HG03432 (cell line): Measurements from ENCODE around the gene OR10H5.
"Not testable (repeated sequence)": the region's sequence is repeated elsewhere in the genome, so short reads cannot be mapped to it uniquely, and the experiment has no call there.

Source experiments
- ATAC-seq: cut with Tn5 transposase; IDR thresholded peaks from one replicate; pipeline ENCODE4 v1.9.1; 2021; ENCODE audit warnings: mild to moderate bottlenecking, moderate library complexity; ENCODE audit not compliant: unreplicated experiment

Gene OR10H5

GRCh38 chr19:15843203-15843893 is 55.9 kb downstream of the OR10H5 start:
- no peak for ATAC-seq

GRCh38 chr19:15843894-15844222 is 56.4 kb downstream of the OR10H5 start:
- ATAC-seq, result not testable (repeated sequence)

- ATAC-seq, result no peak
Measured at GRCh38 chr19:15846923-15847322, 59.5 kb downstream of the OR10H5 start.

- no peak for ATAC-seq
Measured at GRCh38 chr19:15850385-15850784, 62.9 kb downstream of the OR10H5 start.
